ENCODE data around the gene CDC45. TPM values are rescaled to one million over a fixed set of nuclear protein-coding genes. Genes with fewer than 3 reads are reported as not detected.

Gene CDC45
- polyA plus RNA-seq, 1 donor (not counting 4 experiments of a cell fraction or from before 2014, with no cell fraction given), result 22.7 TPM

- peak overlapping the region; percentile 69 to 76 (median 70) for H3K4me3 ChIP-seq (ENCODE audit: control insufficient read depth in 2 of 3, extremely low read depth in 1 of 3, insufficient read depth in 2 of 3, low read depth in 1 of 3, low read length in 3 of 3)
- peaks cover 43% of the 10 kb centered on the region for H3K79me2 ChIP-seq (ENCODE audit: control insufficient read depth, insufficient read depth, low read length)
- H4K20me1 ChIP-seq (ENCODE audit: control insufficient read depth, extremely low read depth, insufficient read depth, low read length), result peaks cover 2% of the 10 kb centered on the region
- no peaks in the 10 kb centered on the region for H3K27me3 ChIP-seq (ENCODE audit: control insufficient read depth, extremely low read depth, insufficient read depth, low read length)
- peak overlapping the region; percentile 29 for H2AFZ ChIP-seq (ENCODE audit: control insufficient read depth, low read length)
- no peak for DNase-seq (ENCODE audit: low read depth, low spot score)
- peaks cover 7 to 18% of the 10 kb centered on the region in 2 experiments for H3K36me3 ChIP-seq (ENCODE audit: control insufficient read depth in 2 of 2, extremely low read depth in 1 of 2, insufficient read depth in 2 of 2, low read length in 2 of 2)
- peak overlapping the region; percentile 64 for H3K4me2 ChIP-seq (ENCODE audit: control insufficient read depth, extremely low read depth, insufficient read depth, low read depth, low read length)
- no peak for TF ChIP-seq EZH2 (IDR thresholded peaks at IDR 0.05; ENCODE audit: low read length)
- no peak for TF ChIP-seq CTCF (optimal IDR thresholded peaks at IDR 0.05 in 1 of 3, IDR thresholded peaks at IDR 0.05 in 1 of 3, conservative IDR thresholded peaks at IDR 0.05 in 1 of 3; ENCODE audit: extremely low read depth in 1 of 3, insufficient read depth in 2 of 3, low read length in 3 of 3)
- H3K27ac ChIP-seq (ENCODE audit: control insufficient read depth, insufficient read depth, low read length), result peak overlapping the region; percentile 79
- no peaks in the 10 kb centered on the region for H3K9me3 ChIP-seq (ENCODE audit: control insufficient read depth, low read depth, low read length)
- H3K9ac ChIP-seq (ENCODE audit: control insufficient read depth, extremely low read depth, insufficient read depth, low read length), result peak overlapping the region; percentile 75
- H3K4me1 ChIP-seq (ENCODE audit: control insufficient read depth, extremely low read depth, insufficient read depth, low read length), result peaks cover 6% of the 10 kb centered on the region
- dilution Hi-C loops (cut with MboI; ENCODE audit: extremely low pct_ligation_motif_present, low sequenced_read_pairs), result no loop called here
- no peak for FAIRE-seq
- H3K9me1 ChIP-seq (ENCODE audit: control insufficient read depth, extremely low read depth, insufficient read depth, low read length), result no peaks in the 10 kb centered on the region
Measured at GRCh38 chr22:19446603-19447329, 33.0 kb upstream of the CDC45 start.

GRCh38 chr22:19447330-19448075 is 32.2 kb upstream of the CDC45 start, which contains the start of gene C22orf39:
Gene C22orf39, minus strand, starts transcription at chr22:19447711. Its CDS starts 23 bp downstream, at chr22:19447688.
- no peak for FAIRE-seq

More at GRCh38 chr22:19447330-19448075, 32.2 kb upstream of the CDC45 start, which contains the start of gene C22orf39:
- Histone ChIP-seq H2AFZ (ENCODE audit: control insufficient read depth, low read length) (peak within 1 kb of the TSS; percentile 75), H3K27ac (ENCODE audit: control insufficient read depth, insufficient read depth, low read length) (peak within 1 kb of the TSS; percentile 79), H4K20me1 (ENCODE audit: control insufficient read depth, extremely low read depth, insufficient read depth, low read length) (no peaks in the 10 kb centered on the region), H3K79me2 (ENCODE audit: control insufficient read depth, insufficient read depth, low read length) (peaks cover 37% of the 10 kb centered on the region), H3K9ac (ENCODE audit: control insufficient read depth, extremely low read depth, insufficient read depth, low read length) (peak within 1 kb of the TSS; percentile 75), H3K9me1 (ENCODE audit: control insufficient read depth, extremely low read depth, insufficient read depth, low read length) (no peaks in the 10 kb centered on the region), H3K9me3 (ENCODE audit: control insufficient read depth, low read depth, low read length) (no peaks in the 10 kb centered on the region), H3K4me2 (ENCODE audit: control insufficient read depth, extremely low read depth, insufficient read depth, low read depth, low read length) (peak within 1 kb of the TSS; percentile 95), H3K4me1 (ENCODE audit: control insufficient read depth, extremely low read depth, insufficient read depth, low read length) (peaks cover 6% of the 10 kb centered on the region), H3K27me3 (ENCODE audit: control insufficient read depth, extremely low read depth, insufficient read depth, low read length) (no peaks in the 10 kb centered on the region), H3K4me3 (ENCODE audit: control insufficient read depth in 2 of 3, extremely low read depth in 1 of 3, insufficient read depth in 2 of 3, low read depth in 1 of 3, low read length in 3 of 3) (peak within 1 kb of the TSS; percentile 69 to 76 (median 70)), H3K36me3 (ENCODE audit: control insufficient read depth in 2 of 2, extremely low read depth in 1 of 2, insufficient read depth in 2 of 2, low read length in 2 of 2) (peaks cover 9 to 21% of the 10 kb centered on the region in 2 experiments)
- TF ChIP-seq EZH2 (IDR thresholded peaks at IDR 0.05; ENCODE audit: low read length), result no peak
- no peak for TF ChIP-seq CTCF (optimal IDR thresholded peaks at IDR 0.05 in 1 of 3, IDR thresholded peaks at IDR 0.05 in 1 of 3, conservative IDR thresholded peaks at IDR 0.05 in 1 of 3; ENCODE audit: extremely low read depth in 1 of 3, insufficient read depth in 2 of 3, low read length in 3 of 3)
- dilution Hi-C loops (cut with MboI; ENCODE audit: extremely low pct_ligation_motif_present, low sequenced_read_pairs), result no loop called here
- peak; percentile 56 for DNase-seq (ENCODE audit: low read depth, low spot score)
